HL-60 (cell line): ENCODE results near the gene BLM.

Source experiments
- CTCF ChIP-seq: IDR thresholded peaks from one replicate; pipeline ENCODE4 v1.5.1; 2011; ENCODE audit warnings: low read length, control low read depth, inconsistent platforms; ENCODE audit not compliant: insufficient read depth
- POLR2AphosphoS5 ChIP-seq: IDR thresholded peaks from 2 replicates; pipeline ENCODE4 v1.6.1; 2012; ENCODE audit warnings: low read depth
- REST ChIP-seq: IDR thresholded peaks from 2 replicates; pipeline ENCODE4 v1.6.1; 2012; ENCODE audit warnings: low read depth; ENCODE audit not compliant: insufficient replicate concordance

- TF ChIP-seq CTCF (no peak), REST (no peak), POLR2AphosphoS5 (no peak)
These were observed 8.6 kb upstream of the BLM start for GRCh38 chr15:90708516-90708915.
